GM18511 (cell line): ENCODE measurements around the gene UPF1.

Experiments used
- ATAC-seq: cut with Tn5 transposase; IDR thresholded peaks from one replicate; pipeline ENCODE4 v1.9.1; 2021; ENCODE audit warnings: mild to moderate bottlenecking, moderate library complexity; ENCODE audit not compliant: unreplicated experiment

Gene UPF1

GRCh38 chr19:18869023-18869618, 37.4 kb downstream of the UPF1 start:
- ATAC-seq: no peak

DNA sequence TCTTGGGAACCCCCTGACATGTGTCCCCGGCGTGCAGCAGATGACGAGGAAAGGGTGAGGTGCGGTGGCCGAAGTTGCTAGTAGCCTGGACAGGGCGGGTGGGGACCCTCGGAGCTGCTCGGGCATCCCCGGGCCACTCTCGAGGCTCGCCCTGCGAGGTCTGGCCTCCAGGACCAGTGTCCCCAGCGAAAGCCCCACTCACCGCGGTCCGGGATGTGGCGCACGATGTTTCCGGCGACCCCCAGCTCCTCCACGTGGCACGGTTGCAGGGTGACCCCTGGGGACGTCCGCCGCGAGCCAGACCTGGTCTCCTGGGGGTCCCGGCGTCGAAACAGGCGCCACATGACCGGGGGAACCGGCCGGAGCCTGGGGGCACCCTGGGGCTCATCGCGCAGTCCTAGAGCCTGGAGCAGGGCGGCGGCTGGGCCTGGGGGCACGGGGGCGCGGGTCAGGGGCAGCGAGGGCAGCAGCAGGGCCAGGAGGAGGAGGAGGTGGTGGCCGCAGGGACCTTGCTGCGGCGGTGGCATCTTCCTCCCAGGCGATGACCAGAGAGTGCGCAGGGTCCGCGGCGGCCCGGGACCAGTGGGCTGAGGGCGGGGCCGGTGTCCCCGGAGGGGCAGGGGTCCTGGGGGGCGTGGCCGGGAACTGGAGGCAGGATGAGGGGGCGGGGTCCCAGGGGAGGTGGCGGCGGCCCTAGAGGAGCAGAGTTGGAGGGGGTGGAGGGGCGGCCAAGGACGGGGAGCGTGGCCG, 38.2 kb downstream of the UPF1 start:
- no peak for ATAC-seq

DNA sequence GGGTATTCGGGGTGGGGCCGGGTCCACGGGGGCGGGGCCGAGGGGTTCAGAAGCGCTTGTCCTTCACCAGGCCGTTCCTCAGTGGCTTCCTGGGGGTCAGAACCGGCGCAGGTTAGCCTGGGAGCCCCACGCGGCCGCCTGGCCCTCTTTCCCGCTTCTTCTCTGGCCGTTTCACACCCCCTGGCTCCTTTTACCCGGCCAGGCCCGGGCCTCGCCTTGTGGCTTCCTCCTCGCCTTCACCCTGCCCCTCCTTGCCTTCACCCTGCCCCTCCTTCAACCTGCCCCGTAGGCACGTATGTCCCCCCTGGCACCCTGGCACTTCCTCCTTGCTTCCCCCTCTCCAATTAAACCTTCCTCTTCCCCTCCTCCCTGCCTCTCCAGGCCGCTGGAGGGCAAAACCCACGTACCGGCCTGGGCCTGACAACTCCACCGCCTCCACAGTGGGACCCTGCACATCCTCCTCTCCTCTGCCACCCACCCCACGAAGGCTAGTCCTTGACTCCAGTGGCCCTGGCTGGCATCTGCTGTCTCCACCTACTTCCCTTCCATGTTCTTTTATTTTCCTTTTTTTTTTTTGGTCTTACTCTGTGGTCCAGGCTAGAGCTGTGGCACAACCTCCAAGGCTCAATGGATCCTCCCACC, 38.9 kb downstream of the UPF1 start:
- no peak for ATAC-seq

GRCh38 chr19:18871543-18871942, 39.8 kb downstream of the UPF1 start:
- ATAC-seq: no peak

- no peak for ATAC-seq
Measured at GRCh38 chr19:18875726-18876125, 44.0 kb downstream of the UPF1 start.

DNA sequence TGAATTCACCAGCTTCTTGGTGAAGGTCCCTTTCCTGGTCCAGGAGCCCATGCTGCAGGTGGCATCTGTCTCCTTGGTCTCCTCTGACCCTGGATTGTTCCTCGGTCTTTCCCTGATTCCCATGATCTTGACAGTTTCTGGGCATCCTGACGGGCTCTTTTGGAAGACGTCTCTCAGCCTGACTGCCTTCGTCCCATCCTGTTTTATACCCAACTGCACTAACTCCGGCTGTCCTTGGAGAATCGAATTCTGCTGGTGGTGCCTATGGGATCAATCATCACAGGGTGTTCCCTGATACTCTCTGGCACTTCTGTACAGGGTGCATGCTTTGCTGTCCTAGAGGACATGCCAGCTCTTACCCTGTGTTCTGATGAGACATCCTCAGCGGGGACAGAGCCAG, 45.1 kb downstream of the UPF1 start:
- no peak for ATAC-seq

DNA sequence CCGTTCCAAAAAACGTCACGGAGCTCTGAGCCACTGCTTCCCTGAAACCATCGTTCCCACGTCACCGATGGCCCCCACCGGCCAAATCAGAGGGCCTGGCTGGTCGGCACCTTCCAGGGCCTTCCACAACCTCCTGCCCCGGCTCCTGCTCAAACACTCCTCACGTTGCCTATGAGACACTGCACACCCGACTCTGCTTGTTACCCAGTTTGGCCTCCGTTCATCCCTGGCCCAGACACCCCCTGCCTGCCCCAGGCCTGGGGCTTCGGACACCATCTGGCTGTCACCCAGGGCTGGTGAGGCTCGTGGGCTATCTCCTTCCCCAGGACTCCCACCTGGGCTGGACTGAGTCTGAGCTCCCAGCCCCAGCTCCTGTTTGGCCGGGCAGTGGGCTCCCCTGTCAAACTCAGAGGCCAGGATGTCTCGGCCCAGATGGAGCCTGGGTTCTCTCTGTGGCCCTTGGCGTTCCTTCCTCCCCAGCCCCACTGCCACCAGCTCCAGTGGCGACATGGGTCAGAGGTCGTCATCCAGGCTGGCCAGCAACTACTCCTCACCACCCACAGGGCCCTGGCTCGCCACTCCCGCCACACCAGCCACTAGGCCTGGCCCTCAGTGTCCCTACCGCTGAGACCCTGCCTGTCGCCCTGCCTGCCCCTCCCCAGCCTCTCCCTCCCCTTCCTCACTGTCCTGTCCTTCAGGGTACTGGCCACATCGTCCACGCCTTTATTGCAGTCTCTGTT, 46.5 kb downstream of the UPF1 start:
- no peak for ATAC-seq

DNA sequence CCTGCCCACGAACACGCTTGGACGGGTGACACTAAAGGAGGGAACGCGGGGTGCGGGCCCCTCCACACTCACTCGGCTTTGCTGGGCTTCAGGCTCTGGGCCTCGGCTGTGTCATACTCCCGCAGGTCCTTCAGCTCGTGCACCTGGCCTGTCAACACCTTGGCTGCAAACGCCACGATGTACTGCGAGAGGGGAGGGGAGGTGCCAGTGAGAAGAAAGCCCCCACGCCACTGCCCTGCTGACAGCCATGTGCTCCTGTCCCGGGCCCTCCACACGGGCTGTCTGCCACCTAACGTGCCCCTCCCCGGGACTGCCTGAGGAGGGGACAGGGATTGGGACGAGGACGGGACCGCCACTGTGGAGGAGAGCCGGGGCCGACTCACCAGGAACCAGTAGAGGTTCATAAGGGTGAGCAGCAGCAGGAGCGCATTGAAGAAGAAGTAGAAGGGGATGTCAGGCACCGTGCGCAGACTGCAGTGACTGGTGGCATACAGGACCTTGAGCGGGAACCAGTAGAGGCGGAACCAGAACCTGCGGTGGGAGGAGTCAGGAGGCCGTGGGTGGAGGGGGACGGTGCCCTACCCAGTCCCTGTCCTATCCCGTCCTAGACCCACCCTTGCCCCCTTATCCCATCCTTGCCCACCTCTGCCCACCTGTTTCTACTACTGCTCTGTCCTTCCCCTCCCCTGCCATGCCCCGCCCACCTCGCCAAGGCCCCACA, 47.3 kb downstream of the UPF1 start:
- no peak for ATAC-seq

DNA sequence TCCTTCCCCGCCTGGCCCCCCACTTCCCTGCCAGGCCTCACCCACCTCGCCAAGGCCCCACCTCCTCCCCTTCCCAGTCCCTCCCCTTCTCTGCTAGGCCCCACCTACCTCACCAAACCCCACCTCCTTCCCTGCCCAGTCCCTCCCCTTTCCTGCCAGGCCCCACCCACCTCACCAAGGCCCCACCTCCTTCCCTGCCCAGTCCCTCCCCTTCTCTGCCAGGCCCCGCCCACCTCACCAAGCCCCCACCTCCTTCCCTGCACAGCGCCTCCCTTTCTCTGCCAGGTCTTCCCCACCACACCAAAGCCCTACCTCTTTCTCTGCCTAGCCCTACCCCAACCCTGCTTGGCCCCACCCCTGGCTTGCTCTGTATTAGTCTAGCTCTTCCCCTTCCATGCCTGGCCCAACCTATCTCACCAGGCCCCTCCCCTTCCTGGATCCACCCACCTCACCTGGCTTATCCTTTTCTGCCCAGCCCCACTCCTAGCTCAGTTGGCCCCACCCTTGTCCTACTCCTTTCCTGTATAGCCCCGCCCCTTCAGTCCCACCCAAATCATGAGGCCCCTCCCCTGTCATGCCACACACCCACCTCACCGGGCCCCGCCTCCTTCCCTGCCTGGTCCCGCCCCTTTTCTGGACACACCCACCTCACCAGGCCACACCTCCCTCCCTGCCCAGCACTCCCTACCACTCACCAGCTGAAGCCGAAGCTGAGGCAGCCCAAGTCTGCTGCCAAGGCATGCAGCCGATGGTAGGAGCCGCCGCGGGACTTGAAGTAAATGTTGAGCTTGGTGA, 48.0 kb downstream of the UPF1 start:
- ATAC-seq: no peak

GRCh38 chr19:18881491-18881890, 49.7 kb downstream of the UPF1 start:
- ATAC-seq: no peak

- ATAC-seq: no peak
Measured at GRCh38 chr19:18883526-18884304, 52.0 kb downstream of the UPF1 start.

DNA sequence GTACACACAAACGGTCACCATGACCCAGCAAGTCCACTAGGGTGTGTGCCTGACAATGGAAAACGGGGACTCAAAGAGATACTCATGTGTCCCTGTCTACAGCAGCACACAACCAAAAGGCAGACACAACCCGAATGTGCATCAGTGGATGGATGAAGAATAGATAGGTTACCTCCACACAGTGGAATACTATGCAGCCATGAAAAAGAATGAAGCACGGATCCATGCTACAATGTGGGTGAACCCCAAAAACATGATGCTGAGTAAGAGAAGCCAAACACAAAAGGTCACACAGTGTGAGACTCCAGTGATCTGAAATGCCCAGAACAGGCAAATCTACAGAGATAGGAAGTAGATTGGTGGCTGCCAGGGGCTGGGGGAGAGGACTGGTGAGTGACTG, 55.2 kb downstream of the UPF1 start:
- ATAC-seq: no peak

DNA sequence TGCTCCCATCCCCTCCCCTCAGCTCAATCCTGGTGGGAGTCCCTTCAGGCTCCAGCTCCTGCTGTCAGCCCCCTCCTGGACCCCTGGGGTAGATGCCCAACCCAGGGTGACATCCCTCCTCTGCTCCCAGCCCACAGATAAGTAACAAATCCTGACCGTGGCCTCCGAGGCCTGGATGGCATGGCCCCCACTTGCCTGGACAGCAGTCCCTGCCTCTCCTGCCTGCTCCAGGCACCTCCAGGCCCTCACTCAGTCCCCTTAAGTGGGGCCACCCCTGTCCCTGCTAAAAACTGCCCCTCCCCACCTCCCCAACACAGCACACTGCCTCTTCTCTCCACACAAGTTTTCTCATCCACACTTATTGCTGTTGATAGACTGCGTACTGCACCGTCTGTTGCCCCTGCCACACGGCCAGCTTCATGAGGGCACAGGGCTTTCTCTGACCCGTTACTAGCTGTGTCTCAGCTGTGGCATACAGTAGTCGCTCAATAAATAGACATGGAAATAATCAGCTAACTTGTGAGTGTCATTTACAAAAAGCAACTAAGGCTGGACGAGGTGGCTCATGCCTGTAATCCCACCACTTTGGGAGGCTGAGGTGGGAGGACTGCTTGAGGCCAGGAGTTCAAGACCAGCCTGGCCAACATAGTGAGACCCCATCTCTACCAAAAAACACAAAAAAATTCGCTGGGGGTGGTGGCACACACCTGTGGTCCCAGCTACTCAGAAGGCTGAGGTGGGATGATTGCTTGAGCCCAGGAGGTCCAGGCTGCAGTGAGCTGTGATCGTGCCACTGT, 58.4 kb downstream of the UPF1 start:
- no peak for ATAC-seq

GRCh38 chr19:18893587-18894253, 62.0 kb downstream of the UPF1 start:
- ATAC-seq: no peak

DNA sequence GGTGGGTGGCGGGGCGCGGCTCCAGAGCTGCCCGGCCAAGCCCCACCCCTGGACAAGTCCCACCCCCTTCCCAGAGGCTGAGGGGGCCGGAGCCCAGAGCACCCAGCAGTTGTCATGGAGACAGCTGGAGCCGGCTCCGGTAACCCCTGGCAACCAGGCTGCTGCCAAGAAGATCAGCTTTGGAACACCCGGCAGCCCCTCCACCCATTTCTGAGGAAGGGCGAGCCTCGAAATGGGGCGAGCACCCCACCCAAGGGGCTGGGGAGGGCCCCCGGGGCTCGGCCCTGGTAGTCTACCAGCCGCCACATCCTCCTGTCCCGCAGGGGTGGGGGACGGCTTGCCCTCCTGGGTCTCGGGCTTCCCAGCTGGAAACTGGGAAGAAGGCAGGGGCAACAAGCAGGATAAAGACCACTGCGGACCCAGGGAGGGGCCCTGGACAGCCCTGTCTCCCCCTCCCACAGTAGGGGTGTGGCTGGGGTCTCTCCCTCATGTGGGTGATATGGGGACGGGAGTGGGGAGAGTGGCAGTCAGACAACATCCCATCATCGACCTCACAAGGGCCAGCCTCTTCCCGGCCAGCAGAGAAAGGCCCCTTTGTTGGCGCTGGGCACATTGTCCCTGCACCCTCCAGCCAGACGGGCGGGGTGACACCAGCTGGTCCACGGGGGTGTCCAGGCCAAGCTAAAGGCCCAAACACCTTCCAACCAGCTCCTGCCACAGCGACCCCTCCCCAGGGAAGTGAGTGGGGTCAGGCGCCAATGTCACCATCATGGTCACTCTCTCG, 62.7 kb downstream of the UPF1 start:
- no peak for ATAC-seq

- no peak for ATAC-seq
Measured at GRCh38 chr19:18895038-18895823, 63.5 kb downstream of the UPF1 start.
